HG03196 (cell line): ENCODE measurements around the gene USP47.

Experiments used
- ATAC-seq: cut with Tn5 transposase; IDR thresholded peaks from one replicate; pipeline ENCODE4 v1.9.1; 2021; ENCODE audit not compliant: unreplicated experiment

USP47 gene

DNA sequence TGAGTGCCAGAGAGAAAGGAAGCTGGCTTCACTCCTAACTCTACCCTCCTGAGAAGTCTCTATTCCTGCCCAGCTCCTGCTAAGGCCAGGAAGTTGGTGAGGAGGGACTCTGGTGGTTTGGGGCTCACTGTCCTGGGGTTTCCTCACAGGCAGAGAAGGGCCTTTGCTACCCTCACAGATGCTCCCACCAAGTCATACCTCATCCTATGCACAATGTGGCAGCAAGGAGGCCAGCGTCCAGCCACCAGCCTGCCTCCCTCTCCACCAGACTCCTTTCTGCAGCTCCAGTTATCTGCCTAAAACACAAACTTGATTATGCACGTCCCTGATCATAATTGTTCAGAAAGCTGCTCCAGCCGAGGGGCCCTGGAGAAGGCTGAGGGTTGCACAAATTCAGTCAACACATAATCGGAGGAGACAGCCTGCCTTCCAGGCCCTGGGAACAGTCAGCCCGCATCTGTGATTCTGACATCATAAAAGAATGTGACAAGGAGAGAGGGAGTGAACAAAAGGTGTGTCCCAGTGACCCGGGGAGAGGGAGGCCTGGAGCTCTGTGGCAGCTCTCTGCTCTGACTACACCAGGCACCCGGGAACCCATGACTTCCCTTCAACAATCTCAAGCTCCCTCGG is 137.8 kb downstream of the USP47 start:
- ATAC-seq: no peak

DNA sequence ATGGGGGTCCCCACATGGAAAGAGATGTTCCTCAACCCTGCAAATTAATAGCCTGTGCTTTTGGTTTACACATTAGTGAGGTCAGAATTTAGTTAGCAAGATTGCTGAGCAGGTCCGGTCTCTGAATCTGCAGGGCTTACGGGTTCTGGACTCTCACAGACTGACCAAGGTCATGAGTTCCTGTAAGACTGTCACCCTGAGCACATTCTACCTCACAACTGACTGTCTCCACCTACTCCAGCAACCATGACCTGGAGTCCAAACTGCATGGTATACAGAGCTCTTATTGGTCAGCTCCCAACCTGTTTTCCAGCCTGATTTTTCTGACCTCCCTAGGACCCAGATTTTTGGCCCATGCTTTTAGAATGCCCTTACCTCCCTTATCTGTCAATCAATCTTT is 138.4 kb downstream of the USP47 start:
- ATAC-seq: no peak

GRCh38 chr11:11980841-11981308 is 139.1 kb downstream of the USP47 start:
- no peak for ATAC-seq

DNA sequence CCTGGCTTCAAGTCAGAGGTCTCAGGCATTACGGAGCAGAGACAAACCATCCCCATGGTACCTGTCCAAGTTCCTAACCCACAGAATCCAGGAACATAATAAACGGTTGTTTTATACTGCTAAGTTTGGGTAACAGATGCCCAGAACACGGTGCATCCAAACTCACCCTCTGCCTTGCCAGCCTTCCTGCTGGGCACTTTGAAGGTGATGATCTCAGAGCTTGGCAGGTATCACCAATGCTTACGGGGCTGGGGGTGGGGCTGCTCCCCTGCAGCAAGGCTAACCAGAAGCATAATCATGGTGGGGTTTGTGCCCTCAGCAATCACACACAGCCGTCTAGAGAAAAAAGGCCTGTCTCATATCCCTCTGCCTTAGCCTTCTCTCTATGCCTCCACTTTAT is 139.6 kb downstream of the USP47 start:
- no peak for ATAC-seq

- no peak for ATAC-seq
Measured at GRCh38 chr11:11981840-11982239, 140.1 kb downstream of the USP47 start.

- no peak for ATAC-seq
Measured at GRCh38 chr11:11982461-11982860, 140.7 kb downstream of the USP47 start.

- ATAC-seq: no peak
Measured at GRCh38 chr11:11982975-11983374, 141.2 kb downstream of the USP47 start.

DNA sequence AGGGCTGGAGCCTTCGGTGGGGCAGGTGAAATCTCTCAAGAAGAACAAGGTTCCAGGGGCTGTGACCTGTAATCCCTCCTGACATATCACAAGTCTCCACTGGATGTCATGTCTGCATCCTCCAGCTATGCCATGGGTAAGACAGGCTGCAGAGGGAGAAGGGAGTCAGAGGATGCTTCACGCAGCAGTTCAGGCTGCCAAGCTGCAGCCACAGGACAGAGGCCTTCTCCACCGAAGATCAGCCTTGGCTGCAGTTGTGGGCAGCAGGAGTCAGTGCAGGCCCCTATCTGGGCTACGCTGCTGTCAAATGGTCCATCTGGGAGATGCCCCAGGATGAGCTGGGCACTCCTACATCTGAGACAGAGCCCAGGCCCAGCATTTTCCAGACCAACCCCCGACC is 141.7 kb downstream of the USP47 start:
- ATAC-seq: no peak

GRCh38 chr11:11984563-11984962 is 142.8 kb downstream of the USP47 start:
- no peak for ATAC-seq

GRCh38 chr11:11985016-11985715 is 143.4 kb downstream of the USP47 start:
- no peak for ATAC-seq

DNA sequence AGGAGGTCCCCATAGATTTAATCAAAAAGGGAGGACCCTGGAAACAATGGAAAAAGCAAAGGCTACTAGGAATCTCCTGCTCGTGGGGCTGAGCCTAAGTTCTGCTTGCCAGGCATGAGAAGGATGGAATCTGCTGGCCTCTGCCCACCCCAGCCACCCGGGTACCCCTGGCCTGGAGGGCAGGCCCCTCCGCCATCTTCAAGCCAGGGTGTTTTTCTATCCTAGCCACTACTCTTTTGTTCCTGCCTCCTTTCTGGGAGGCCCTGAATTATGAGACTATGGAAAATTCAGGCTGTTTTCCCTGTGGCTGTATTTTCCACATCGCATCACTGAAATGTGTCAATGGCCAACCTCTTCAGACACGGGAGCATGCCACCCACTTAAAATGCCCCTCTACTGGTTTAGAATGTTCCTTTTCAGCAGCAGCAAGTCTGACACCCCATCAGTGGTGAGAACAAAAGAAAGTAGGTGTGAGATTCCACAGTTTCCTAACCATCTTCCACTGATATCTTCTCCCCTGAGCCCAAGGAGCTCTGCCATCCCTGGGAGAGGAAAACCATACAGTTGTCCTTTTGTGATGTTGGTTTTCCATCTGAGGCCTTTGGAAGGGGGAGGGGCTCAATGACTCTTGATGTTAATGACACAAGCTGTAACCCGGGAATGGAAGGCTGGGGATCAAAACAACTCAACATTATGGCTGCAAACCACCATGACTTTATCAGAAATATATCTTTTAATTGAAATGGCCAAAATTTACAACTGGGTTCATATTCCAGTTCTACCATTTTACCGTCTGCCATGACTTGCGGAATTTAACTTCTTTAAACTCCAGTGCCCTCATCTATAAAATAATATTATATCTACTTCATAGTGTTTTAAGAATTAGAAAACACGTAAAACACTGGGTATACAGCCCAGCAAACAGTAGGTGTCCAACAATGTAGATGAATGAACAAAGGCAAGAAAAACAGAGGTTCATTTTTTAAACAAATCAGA is 144.5 kb downstream of the USP47 start:
- ATAC-seq: no peak

- ATAC-seq: no peak
Measured at GRCh38 chr11:11987503-11988022, 145.8 kb downstream of the USP47 start.

DNA sequence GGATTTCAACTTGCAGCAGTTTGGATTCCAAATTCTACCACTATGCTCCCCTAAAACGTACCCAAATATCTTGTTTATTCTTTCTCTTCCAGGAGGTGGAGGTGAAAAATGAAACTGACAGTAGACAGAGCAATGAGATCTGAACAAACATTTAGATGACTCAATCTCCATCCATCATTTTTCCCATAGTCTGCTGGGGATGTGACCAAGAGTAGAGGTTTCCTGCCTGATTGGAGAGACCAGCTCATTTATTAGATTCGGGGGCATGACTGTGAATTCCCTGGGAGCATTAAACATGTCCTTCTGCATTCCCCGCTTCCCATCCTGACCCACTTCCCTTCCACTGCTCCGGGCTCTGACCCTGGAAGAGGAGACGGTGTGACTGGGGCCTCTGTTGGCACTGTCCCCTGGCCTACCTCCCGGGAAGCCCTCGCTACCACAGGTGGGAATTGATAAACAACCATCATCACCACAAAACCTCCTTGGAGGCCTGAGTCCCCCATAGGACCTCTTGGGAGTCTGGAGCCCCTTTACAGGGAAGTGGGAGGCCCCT is 146.4 kb downstream of the USP47 start:
- ATAC-seq: no peak

DNA sequence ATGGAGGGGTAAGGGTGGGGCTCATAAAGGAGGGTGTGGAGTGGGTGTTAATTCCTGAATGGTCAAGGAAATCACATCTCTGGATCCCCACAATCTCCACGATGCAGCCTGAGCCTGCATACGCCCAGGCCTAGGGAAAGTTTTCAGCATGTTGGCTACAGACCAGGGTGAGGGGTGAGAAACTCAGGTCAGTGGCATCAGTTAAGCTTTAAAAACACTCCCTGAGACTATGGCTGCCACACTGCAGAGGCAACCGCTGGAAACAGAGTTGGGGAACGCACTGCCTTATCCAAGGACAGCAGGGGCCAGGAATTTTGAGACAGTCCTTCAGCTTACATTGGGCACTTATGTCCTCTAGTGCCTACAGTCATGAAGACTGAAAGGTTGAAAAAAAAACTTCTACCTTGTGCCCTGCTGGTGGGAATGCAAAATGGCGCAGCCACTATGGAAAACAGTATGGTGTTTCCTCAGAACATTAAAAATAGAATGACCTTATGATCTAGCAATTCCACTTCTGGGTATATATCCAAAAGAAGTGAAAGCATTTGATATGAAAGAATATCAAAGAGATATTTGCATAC is 147.0 kb downstream of the USP47 start:
- no peak for ATAC-seq

- ATAC-seq: no peak
Measured at GRCh38 chr11:11989774-11990744, 148.3 kb downstream of the USP47 start.

DNA sequence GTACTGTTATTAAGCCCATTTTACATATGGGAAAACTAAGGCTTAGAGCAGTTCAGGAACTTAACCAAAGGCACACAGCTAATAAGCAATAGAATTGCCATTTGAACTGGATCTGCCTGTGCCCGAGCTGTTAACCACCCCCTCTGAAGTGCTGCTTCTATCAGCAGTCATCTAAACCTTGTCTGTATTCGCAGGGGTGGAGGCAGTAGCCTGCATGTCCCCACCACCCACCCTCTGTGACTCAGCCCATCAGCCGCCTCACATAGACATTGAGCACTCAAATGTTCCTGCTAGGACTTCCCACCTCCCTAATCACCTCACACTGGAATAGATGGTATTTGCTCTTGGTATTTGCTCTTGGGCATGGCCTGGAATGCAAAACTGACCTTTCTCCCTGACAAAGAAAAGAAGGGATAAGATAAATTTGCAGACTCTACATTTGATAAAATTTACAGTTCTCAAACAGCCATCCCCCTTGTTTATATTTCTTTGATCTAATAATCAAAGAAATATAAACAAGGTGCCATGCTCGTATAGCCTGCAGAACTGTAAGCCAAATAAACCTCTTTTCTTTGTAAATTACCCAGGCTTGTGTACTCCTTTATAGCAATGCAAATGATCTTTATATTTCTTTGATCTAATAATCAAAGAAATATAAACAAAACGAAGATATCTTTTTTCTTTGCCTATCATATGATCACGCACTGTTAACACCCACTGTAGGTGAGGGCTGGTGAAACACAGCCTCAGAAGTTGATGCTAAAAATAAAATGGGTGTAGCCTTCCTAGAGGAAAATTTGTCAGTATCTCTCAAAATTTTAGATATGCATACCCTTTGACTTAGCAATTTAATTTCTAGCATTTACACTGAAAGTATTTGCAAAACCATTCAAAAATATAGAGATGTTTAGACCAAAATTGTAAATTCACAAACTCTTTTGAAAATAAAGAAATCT is 150.8 kb downstream of the USP47 start:
- no peak for ATAC-seq

DNA sequence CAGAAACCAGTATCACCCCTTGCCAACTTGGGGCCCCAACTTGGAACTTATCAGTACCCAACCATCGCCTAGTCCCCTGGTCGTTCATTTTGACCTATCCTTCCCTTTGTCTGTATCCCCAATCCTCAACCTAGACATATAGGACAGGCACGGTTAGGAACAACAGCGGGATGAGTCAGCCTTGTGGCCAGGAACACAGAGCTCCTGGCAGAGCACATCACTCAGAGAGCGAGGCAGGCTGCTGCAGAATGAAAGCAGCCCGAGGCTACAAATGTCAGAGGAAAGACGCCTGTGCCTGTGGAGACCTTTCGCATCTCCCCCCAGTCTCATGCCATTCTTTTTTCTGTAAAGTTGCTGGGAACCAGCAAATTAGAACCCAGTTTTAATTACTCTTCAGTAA is 152.1 kb downstream of the USP47 start:
- no peak for ATAC-seq

DNA sequence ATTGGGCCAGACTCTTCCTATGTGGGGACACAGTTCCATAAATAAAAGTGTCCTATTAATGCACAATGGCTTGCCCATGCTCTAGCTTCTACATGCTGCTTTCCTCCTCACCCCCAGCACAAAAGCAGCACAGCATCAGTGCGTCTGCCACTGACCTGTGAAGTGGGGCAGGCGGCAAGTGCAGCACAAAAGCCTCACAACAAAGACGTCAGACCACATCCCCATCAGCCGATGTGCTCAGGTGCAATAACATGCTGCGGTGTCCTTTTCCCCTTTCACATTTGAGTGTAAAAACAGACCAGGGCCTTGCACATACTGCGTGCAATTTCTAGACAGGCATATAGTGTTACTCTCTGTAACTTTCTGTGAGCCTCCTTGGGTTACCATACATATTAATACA is 153.8 kb downstream of the USP47 start:
- no peak for ATAC-seq
